22Rv1 (cell line): ENCODE results near the gene CAPG.

Experiments
- ZFX ChIP-seq: fragments of 450-650 bp; IDR thresholded peaks from 2 replicates; pipeline ENCODE4 v1.6.1; 2017; ENCODE audit warnings: antibody characterized with exemption, borderline replicate concordance
- TF ChIP-seq, protein P1 (sequence below): fragments of 450-650 bp; IDR thresholded peaks from 2 replicates; pipeline ENCODE4 v1.5.1; 2017; ENCODE audit warnings: mild to moderate bottlenecking

DNA sequence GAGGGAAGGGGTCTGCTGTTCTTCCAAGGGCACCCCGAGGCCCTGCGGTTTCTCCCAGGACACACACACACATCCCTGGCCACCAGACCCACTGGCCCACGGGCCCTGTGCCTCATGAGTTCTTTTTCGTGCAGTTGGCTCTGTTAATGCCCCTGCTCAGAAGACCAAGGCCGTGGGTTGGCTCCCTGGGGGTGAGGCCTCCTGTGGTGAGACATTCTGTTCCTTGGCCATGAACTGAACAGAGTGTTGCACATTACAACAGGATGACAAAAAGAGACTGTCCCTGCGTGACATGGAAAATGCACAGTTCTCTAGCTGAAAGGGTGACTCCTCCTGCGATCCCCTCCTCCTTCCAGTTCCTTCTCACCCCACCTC, 39.0 kb upstream of the CAPG start:
- TF ChIP-seq, protein P1, sequence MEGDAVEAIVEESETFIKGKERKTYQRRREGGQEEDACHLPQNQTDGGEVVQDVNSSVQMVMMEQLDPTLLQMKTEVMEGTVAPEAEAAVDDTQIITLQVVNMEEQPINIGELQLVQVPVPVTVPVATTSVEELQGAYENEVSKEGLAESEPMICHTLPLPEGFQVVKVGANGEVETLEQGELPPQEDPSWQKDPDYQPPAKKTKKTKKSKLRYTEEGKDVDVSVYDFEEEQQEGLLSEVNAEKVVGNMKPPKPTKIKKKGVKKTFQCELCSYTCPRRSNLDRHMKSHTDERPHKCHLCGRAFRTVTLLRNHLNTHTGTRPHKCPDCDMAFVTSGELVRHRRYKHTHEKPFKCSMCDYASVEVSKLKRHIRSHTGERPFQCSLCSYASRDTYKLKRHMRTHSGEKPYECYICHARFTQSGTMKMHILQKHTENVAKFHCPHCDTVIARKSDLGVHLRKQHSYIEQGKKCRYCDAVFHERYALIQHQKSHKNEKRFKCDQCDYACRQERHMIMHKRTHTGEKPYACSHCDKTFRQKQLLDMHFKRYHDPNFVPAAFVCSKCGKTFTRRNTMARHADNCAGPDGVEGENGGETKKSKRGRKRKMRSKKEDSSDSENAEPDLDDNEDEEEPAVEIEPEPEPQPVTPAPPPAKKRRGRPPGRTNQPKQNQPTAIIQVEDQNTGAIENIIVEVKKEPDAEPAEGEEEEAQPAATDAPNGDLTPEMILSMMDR, result no peak
- TF ChIP-seq ZFX, result no peak
